H1 (cell line): ENCODE data around the gene SPDYE4. TPM values are rescaled to one million over a fixed set of nuclear protein-coding genes. Genes with fewer than 3 reads are reported as not detected.
A peak's percentile ranks its signal among the peaks of the same experiment; 100 is the strongest.

Experiments
- CTCF ChIA-PET: fragments of 300-600 bp; sonication (Branson Sonifier 250); formaldehyde crosslinking; loops from one replicate; lab custom pipeline; 2021; ENCODE audit not compliant: partially characterized antibody; lab: Charles Lee
- POLR2A ChIA-PET: fragments of 300-600 bp; sonication (Branson Sonifier 250); formaldehyde crosslinking; loops from one replicate; lab custom pipeline; 2021; ENCODE audit warnings: inconsistent platforms; ENCODE audit not compliant: partially characterized antibody; lab: Charles Lee
- DNase-seq, 2 experiments: peaks; one replicate each; pipeline versions ENCODE4 v3.0.0 to v3.0.0-alpha.2; 2010 to 2022; ENCODE audit warnings: low spot score in 2 of 2, low read depth in 1 of 2, mixed read lengths in 1 of 2
- FAIRE-seq: peaks from 2 replicates; lab custom pipeline; 2011; peaks lifted over from hg19 to GRCh38; lab: Jason Lieb, UNC
- H2AFZ ChIP-seq: 2 replicates; pipeline ENCODE4 v1.8.1; 2012; ENCODE audit warnings: low read length, inconsistent platforms
- H2AK5ac ChIP-seq: 2 replicates; pipeline ENCODE4 v1.6.1; 2013; ENCODE audit warnings: low read depth, low read length
- H2BK120ac ChIP-seq: replicated peaks from 2 replicates; pipeline ENCODE3; 2013; ENCODE audit warnings: low read depth, low read length, inconsistent platforms
- H2BK12ac ChIP-seq: 2 replicates; pipeline ENCODE4 v1.6.1; 2013; ENCODE audit warnings: low read depth, low read length
- H2BK15ac ChIP-seq: 2 replicates; pipeline ENCODE4 v1.6.1; 2013; ENCODE audit warnings: low read length
- H2BK20ac ChIP-seq: 2 replicates; pipeline ENCODE4 v1.6.1; 2013; ENCODE audit warnings: low read length
- H2BK5ac ChIP-seq: 2 replicates; pipeline ENCODE4 v1.6.1; 2013; ENCODE audit warnings: low read depth, low read length
- H3K14ac ChIP-seq: 2 replicates; pipeline ENCODE4 v1.6.1; 2013; ENCODE audit warnings: inconsistent platforms; ENCODE audit not compliant: insufficient read length
- H3K18ac ChIP-seq: 2 replicates; pipeline ENCODE4 v1.6.1; 2013; ENCODE audit warnings: low read length; ENCODE audit errors: extremely low read depth
- H3K23ac ChIP-seq: 2 replicates; pipeline ENCODE4 v1.6.1; 2013; ENCODE audit warnings: inconsistent platforms; ENCODE audit not compliant: insufficient read length
- H3K23me2 ChIP-seq: 2 replicates; pipeline ENCODE4 v1.6.1; 2013; ENCODE audit warnings: low read depth, low read length
- H3K27ac ChIP-seq: 2 replicates; pipeline ENCODE4 v1.6.1; 2011; ENCODE audit warnings: low read depth, low read length, inconsistent platforms
- H3K27me3 ChIP-seq, 4 experiments: replicated peaks in 1 of 4; 1 replicate in 1 of 4; 2 replicates in 3 of 4; pipeline versions ENCODE4 v1.6.1 to v1.8.1; 2011 to 2013; ENCODE audit warnings: low read length in 3 of 4, mild to moderate bottlenecking in 3 of 4, inconsistent platforms in 2 of 4, mixed read lengths in 2 of 4, moderate library complexity in 1 of 4; ENCODE audit not compliant: control insufficient read depth in 3 of 4, insufficient read depth in 3 of 4; ENCODE audit errors: extremely low read depth in 1 of 4
- H3K36me3 ChIP-seq, 4 experiments: 2 replicates each; pipeline versions ENCODE4 v1.6.1 to v1.8.1; 2011 to 2013; ENCODE audit warnings: mild to moderate bottlenecking in 4 of 4, low read length in 3 of 4, moderate library complexity in 2 of 4, control low read depth in 1 of 4, inconsistent platforms in 1 of 4; ENCODE audit not compliant: insufficient read depth in 4 of 4, control insufficient read depth in 2 of 4
- H3K4ac ChIP-seq: replicated peaks from 2 replicates; pipeline ENCODE3; 2013; ENCODE audit warnings: low read length, low read depth, mixed read lengths, inconsistent platforms; ENCODE audit not compliant: insufficient read length
- H3K4me1 ChIP-seq, 4 experiments: replicated peaks in 1 of 4; 1 replicate in 1 of 4; 2 replicates in 3 of 4; pipeline versions ENCODE4 v1.6.1 to v1.8.1; 2011 to 2013; ENCODE audit warnings: low read length in 3 of 4, inconsistent platforms in 2 of 4, mixed read lengths in 1 of 4; ENCODE audit not compliant: insufficient read depth in 4 of 4, control insufficient read depth in 3 of 4
- H3K4me2 ChIP-seq, 2 experiments: 2 replicates each; pipeline versions ENCODE4 v1.6.1 to v1.8.1; 2011 to 2013; ENCODE audit warnings: low read depth in 2 of 2, low read length in 2 of 2, control low read depth in 1 of 2, inconsistent platforms in 1 of 2, mild to moderate bottlenecking in 1 of 2; ENCODE audit not compliant: insufficient read depth in 1 of 2
- H3K4me3 ChIP-seq, 4 experiments: fragments of 200-600, 300-600 bp in 1 of 4; sonication (generic), shearing (Covaris generic), sonication (Bioruptor Twin) in 1 of 4; 2 replicates each; pipeline versions ENCODE4 v1.5.1 to v1.8.1; 2011 to 2016; ENCODE audit warnings: low read length in 4 of 4, low read depth in 3 of 4, control low read depth in 2 of 4, inconsistent platforms in 2 of 4, mild to moderate bottlenecking in 2 of 4, mixed read lengths in 1 of 4, moderate library complexity in 1 of 4; ENCODE audit not compliant: insufficient read depth in 2 of 4; ENCODE audit errors: extremely low read depth in 1 of 4
- H3K56ac ChIP-seq: replicated peaks from 2 replicates; pipeline ENCODE3; 2013; ENCODE audit warnings: low read depth, mild to moderate bottlenecking, mixed read lengths, low read length, inconsistent platforms; ENCODE audit not compliant: insufficient read length
- H3K79me1 ChIP-seq: 2 replicates; pipeline ENCODE4 v1.6.1; 2013; ENCODE audit warnings: low read depth, low read length, control low read depth
- H3K79me2 ChIP-seq, 2 experiments: 2 replicates each; pipeline versions ENCODE4 v1.6.1 to v1.8.1; 2012 to 2013; ENCODE audit warnings: low read length in 2 of 2, mild to moderate bottlenecking in 2 of 2, inconsistent platforms in 1 of 2; ENCODE audit not compliant: insufficient read depth in 2 of 2, control insufficient read depth in 1 of 2
- H3K9ac ChIP-seq, 4 experiments: replicated peaks in 1 of 4; 1 replicate in 1 of 4; 2 replicates in 3 of 4; pipeline versions ENCODE4 v1.6.1 to v1.8.1; 2011 to 2013; ENCODE audit warnings: low read depth in 3 of 4, low read length in 3 of 4, control low read depth in 2 of 4, mild to moderate bottlenecking in 2 of 4, moderate library complexity in 2 of 4, inconsistent platforms in 1 of 4; ENCODE audit errors: extremely low read depth in 1 of 4
- H3K9me3 ChIP-seq, 2 experiments: 2 replicates each; pipeline versions ENCODE4 v1.6.1 to v1.8.1; 2012 to 2013; ENCODE audit warnings: mild to moderate bottlenecking in 2 of 2, moderate library complexity in 2 of 2, control low read depth in 1 of 2, inconsistent platforms in 1 of 2, low read depth in 1 of 2, low read length in 1 of 2, mixed read lengths in 1 of 2; ENCODE audit not compliant: insufficient read depth in 2 of 2
- H4K20me1 ChIP-seq, 2 experiments: replicated peaks in 1 of 2; 2 replicates each; pipeline versions ENCODE3 to v1.8.1; 2011 to 2013; ENCODE audit warnings: inconsistent platforms in 2 of 2, low read length in 2 of 2, mild to moderate bottlenecking in 1 of 2; ENCODE audit not compliant: insufficient read depth in 2 of 2, control insufficient read depth in 1 of 2
- H4K5ac ChIP-seq: 2 replicates; pipeline ENCODE4 v1.6.1; 2013; ENCODE audit warnings: low read length, low read depth, mixed read lengths, inconsistent platforms; ENCODE audit not compliant: insufficient read length
- H4K8ac ChIP-seq: 2 replicates; pipeline ENCODE4 v1.8.0; 2013; ENCODE audit warnings: mild to moderate bottlenecking, moderate library complexity, low read length, inconsistent platforms; ENCODE audit not compliant: insufficient read depth; ENCODE audit errors: extremely low read depth
- H4K91ac ChIP-seq: replicated peaks from 2 replicates; pipeline ENCODE3; 2013; ENCODE audit warnings: low read length, mixed read lengths, inconsistent platforms; ENCODE audit not compliant: insufficient read length
- KDM5A ChIP-seq: fragments of 200-600 bp; IDR thresholded peaks from 2 replicates; pipeline ENCODE4 v1.7.1; 2012; ENCODE audit warnings: mild to moderate bottlenecking, low read length, inconsistent platforms, mixed read lengths
- MAFK ChIP-seq: IDR thresholded peaks from 2 replicates; pipeline ENCODE4 v1.6.1; 2012; ENCODE audit warnings: low read depth, mild to moderate bottlenecking, improper control_type of control experiment, low read length
- POLR2A ChIP-seq, 2 experiments: IDR thresholded peaks; 1 replicate in 1 of 2; 2 replicates in 1 of 2; pipeline ENCODE4 v1.6.1; 2011; ENCODE audit warnings: low read depth in 2 of 2, low read length in 2 of 2, mild to moderate bottlenecking in 2 of 2; ENCODE audit errors: control extremely low read depth in 1 of 2
- WGBS, 2 experiments: shearing (Covaris generic) in 1 of 2; methylation state at CpG; one replicate each; pipeline versions ENCODE4 v1.1.6 to v1.1.7; 2013 to 2015; ENCODE audit warnings: low lambda C conversion rate in 2 of 2, mixed read lengths in 2 of 2, inconsistent platforms in 1 of 2, low coverage in 1 of 2, missing lambda C conversion rate in 1 of 2; ENCODE audit not compliant: insufficient replicate concordance in 2 of 2, insufficient coverage in 1 of 2, insufficient read length in 1 of 2; ENCODE audit errors: extremely low coverage in 1 of 2, missing lambda C conversion rate in 1 of 2; 5-methylcytosine and 5-hydroxymethylcytosine counted together
- polyA plus RNA-seq, 7 experiments: library from polyadenylated mRNA; depleted of rRNA in 3 of 7; stranded (reverse) in 5 of 7; unstranded in 2 of 7; fragments of >200 nt in 5 of 7; fragments of 200-250 nt in 2 of 7; gene quantifications; 1 replicate in 5 of 7; 2 replicates in 1 of 7; 4 replicates in 1 of 7; pipeline versions ENCODE4 v1.2.1 to v1.2.3, GENCODE V29; 2011 to 2013; ENCODE audit warnings: missing spikeins in 2 of 7, mixed read lengths in 2 of 7
- total RNA-seq: library from RNA; stranded (reverse); fragmentation: NEBNext Ultra II Directional; extraction: Animal tissue kit (Norgen Biotek cat#: 25700); gene quantifications from 2 replicates; pipeline ENCODE4 v1.2.1, GENCODE V29; 2021

Gene SPDYE4
- total and polyA plus RNA-seq, 2 of the 8 experiments (the other 6 are each of a cell fraction or from before 2014, with no cell fraction given) = not detected

DNA sequence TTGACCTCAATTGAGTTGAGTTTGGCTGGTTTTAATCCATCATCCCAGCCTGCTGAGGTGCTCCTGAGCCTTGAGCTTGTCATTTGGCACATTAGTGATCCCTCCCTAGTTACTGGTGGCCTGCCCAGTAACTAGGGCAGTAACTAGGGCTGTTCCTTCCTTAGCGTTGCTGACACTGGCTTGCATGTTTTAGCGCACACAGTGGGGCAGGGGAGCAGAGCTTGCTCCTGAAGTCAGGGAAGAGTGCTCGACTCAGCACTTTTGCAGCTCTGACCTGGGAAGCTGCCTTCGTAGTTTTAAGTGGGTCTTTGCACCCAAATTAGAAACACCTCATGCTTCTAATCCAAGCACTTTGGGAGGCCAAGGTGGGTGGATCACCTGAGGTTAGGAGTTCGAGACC is 29.4 kb downstream of the SPDYE4 start:
- H3K27ac ChIP-seq = no peak overlapping the region
- H4K91ac ChIP-seq = peak overlapping the region; percentile 56
- H4K8ac ChIP-seq = peak overlapping the region; percentile 63; the same call in 1 of the 2 replicates
- FAIRE-seq (no peak), DNase-seq (no peak)
- CTCF ChIA-PET = interaction anchor here (1.2 kb wide), 1 partner anchor 85 kb away, joined by 3 read pairs; no protein-coding TSS in a partner anchor
- H2BK5ac ChIP-seq = no peak overlapping the region
- TF ChIP-seq MAFK = peak; percentile 38; the same call in 1 of the 2 replicates
- TF ChIP-seq KDM5A = no peak
- no peak for TF ChIP-seq POLR2A (IDR thresholded peaks at IDR 0.05; ENCODE audit: control extremely low read depth in 1 of 2, low read depth in 2 of 2, low read length in 2 of 2)
- no peak overlapping the region for H3K4me2 ChIP-seq
- H3K18ac ChIP-seq = no peak overlapping the region
- no peak overlapping the region for H2BK15ac ChIP-seq
- no peak overlapping the region for H2AK5ac ChIP-seq
- no peaks in the 10 kb centered on the region for H3K27me3 ChIP-seq
- H3K56ac ChIP-seq = no peak overlapping the region
- no peak overlapping the region for H3K4ac ChIP-seq
- no peak overlapping the region for H3K9ac ChIP-seq
- no peak overlapping the region for H3K23ac ChIP-seq
- H3K14ac ChIP-seq = no peak overlapping the region
- no peak overlapping the region for H4K5ac ChIP-seq
- H2BK12ac ChIP-seq = no peak overlapping the region
- H3K4me1 ChIP-seq = no peaks in the 10 kb centered on the region
- H3K9me3 ChIP-seq = no peaks in the 10 kb centered on the region
- no peak overlapping the region for H2AFZ ChIP-seq
- H3K4me3 ChIP-seq = no peak overlapping the region
- H2BK120ac ChIP-seq = no peak overlapping the region
- 77% methylated on average over 5 of the region's 5 CpGs; no CpG with 5 or more reads in 1 of the 2 experiments for WGBS, 2 experiments
- no peak overlapping the region for H2BK20ac ChIP-seq
- no peaks in the 10 kb centered on the region for H3K79me1 ChIP-seq
- POLR2A ChIA-PET = no interaction called here
- H3K36me3 ChIP-seq = no peaks in the 10 kb centered on the region
- no peaks in the 10 kb centered on the region for H3K79me2 ChIP-seq
- no peaks in the 10 kb centered on the region for H4K20me1 ChIP-seq
- no peaks in the 10 kb centered on the region for H3K23me2 ChIP-seq
